Measurements from ENCODE around the gene PLAGL1. TPM values are rescaled to one million over a fixed set of nuclear protein-coding genes. Genes with fewer than 3 reads are reported as not detected.

PLAGL1 gene
- total RNA-seq, 1 donor from 2014 or later = 44.7 TPM

GRCh38 chr6:143976806-143977349 lies 31.2 kb downstream of the PLAGL1 start:
- intact Hi-C loops (cut with DNase I) = no loop called here
- no peak overlapping the region for H3K27ac ChIP-seq
- TF ChIP-seq, protein P1, sequence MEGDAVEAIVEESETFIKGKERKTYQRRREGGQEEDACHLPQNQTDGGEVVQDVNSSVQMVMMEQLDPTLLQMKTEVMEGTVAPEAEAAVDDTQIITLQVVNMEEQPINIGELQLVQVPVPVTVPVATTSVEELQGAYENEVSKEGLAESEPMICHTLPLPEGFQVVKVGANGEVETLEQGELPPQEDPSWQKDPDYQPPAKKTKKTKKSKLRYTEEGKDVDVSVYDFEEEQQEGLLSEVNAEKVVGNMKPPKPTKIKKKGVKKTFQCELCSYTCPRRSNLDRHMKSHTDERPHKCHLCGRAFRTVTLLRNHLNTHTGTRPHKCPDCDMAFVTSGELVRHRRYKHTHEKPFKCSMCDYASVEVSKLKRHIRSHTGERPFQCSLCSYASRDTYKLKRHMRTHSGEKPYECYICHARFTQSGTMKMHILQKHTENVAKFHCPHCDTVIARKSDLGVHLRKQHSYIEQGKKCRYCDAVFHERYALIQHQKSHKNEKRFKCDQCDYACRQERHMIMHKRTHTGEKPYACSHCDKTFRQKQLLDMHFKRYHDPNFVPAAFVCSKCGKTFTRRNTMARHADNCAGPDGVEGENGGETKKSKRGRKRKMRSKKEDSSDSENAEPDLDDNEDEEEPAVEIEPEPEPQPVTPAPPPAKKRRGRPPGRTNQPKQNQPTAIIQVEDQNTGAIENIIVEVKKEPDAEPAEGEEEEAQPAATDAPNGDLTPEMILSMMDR (IDR thresholded peaks at IDR 0.05) = no peak
- ATAC-seq (no peak), DNase-seq (no peak)
- no peaks in the 10 kb centered on the region for H3K36me3 ChIP-seq
- peaks cover 4% of the 10 kb centered on the region for H3K4me1 ChIP-seq
- no peaks in the 10 kb centered on the region for H3K9me3 ChIP-seq
- H3K27me3 ChIP-seq (ENCODE audit: low read depth) = no peaks in the 10 kb centered on the region
- H3K4me3 ChIP-seq = no peak overlapping the region

GRCh38 chr6:143974089-143974488 lies 34.0 kb downstream of the PLAGL1 start:
- H3K4me1 ChIP-seq = peaks cover 10% of the 10 kb centered on the region
- intact Hi-C loops (cut with DNase I) = no loop called here
- no peaks in the 10 kb centered on the region for H3K27me3 ChIP-seq (ENCODE audit: low read depth)
- no peak overlapping the region for H3K4me3 ChIP-seq
- DNase-seq (no peak), ATAC-seq (no peak)
- no peaks in the 10 kb centered on the region for H3K9me3 ChIP-seq
- H3K36me3 ChIP-seq = no peaks in the 10 kb centered on the region
- no peak overlapping the region for H3K27ac ChIP-seq
- TF ChIP-seq, protein P1 (IDR thresholded peaks at IDR 0.05) = no peak

DNA sequence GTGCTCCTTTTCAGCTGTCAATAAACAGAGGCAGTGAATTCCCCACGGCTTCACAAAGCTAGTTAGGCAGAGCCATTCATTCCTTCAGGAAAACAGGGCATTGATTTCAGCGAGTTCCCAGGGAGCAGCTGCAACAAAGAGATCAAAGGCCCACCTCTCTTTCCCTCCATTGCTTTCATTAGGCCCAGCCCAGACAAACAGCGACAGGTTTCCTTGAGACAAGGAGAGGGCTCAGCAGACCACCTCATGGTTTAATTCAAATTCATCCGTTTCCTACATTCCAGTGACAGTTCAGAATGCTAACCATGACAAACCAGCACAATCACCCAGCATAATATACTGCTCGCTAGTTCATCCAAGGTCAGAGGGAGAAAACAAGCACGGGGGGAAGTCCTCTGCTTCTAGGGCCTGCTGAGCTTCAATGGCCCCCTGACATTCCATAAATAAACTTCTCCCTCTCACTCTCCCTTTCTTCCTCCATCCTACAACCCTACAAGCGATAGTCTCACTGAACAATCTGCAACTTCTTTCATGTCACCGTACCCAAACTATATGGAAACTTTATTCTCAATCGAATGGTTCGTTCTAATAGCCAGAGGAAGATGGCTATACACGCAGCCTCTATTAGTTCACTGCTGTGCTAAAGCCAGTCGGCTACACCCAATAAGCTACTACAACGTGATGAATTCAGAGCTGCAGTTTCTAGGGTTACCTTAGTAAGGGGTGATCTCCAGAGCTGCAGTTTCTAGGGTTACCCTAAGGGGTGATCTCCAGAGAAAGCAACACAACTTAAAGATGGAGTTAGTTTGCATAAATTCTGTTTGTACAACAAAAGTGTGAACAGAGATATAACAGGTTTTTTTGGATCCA lies 34.7 kb downstream of the PLAGL1 start:
- intact Hi-C loops (cut with DNase I) = no loop called here
- Histone ChIP-seq H3K4me3 (no peak overlapping the region), H3K4me1 (peaks cover 10% of the 10 kb centered on the region), H3K9me3 (no peaks in the 10 kb centered on the region), H3K27me3 (ENCODE audit: low read depth) (no peaks in the 10 kb centered on the region), H3K27ac (no peak overlapping the region), H3K36me3 (no peaks in the 10 kb centered on the region)
- TF ChIP-seq, protein P1 (IDR thresholded peaks at IDR 0.05) = no peak
- DNase-seq (no peak), ATAC-seq (no peak)

DNA sequence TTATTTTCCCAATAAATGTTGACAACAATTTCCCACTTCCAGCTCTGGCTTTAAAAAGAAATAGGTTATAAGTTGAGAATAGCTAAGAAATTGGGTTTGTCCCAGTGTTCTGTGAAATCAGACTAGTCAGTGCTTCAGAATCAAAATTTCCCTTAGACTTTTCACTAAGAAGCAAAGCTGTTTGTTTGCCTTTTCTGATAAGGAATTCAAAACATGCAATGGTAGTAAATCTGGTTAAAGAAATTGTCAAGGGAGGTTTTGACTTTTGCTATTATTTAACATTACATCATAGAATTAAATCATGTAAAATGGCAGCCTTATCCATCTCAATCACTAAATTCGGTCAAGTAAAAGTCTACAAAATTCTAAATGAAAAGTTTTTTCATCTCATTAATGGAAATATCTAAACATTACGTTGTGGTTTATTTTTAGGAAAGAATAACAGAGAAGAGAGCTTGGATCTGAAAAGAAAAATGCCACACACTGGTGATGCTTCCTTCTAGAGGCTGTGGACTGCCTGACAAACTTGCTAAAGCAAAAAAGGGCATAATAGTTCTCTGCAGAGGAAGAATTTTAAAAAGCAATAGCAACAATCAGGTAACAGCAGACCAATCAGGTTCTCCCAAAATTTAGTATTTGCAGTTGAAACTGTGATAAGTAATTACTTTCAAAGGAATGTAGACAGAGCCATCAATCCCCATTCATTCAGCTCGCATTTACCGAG lies 36.4 kb downstream of the PLAGL1 start:
- H3K4me3 ChIP-seq = no peak overlapping the region
- H3K9me3 ChIP-seq = no peaks in the 10 kb centered on the region
- H3K27ac ChIP-seq = peak overlapping the region; percentile 0
- DNase-seq (no peak), ATAC-seq (no peak)
- H3K36me3 ChIP-seq = no peaks in the 10 kb centered on the region
- H3K27me3 ChIP-seq (ENCODE audit: low read depth) = no peaks in the 10 kb centered on the region
- H3K4me1 ChIP-seq = peaks cover 24% of the 10 kb centered on the region
- TF ChIP-seq, protein P1 (IDR thresholded peaks at IDR 0.05) = no peak
- intact Hi-C loops (cut with DNase I) = no loop called here

GRCh38 chr6:143970456-143971218 lies 37.4 kb downstream of the PLAGL1 start:
- DNase-seq (no peak), ATAC-seq (peak in 1 of 2 donors; percentile 81)
- peaks cover 27% of the 10 kb centered on the region for H3K4me1 ChIP-seq
- intact Hi-C loops (cut with DNase I) = no loop called here
- TF ChIP-seq, protein P1 (IDR thresholded peaks at IDR 0.05) = no peak
- no peaks in the 10 kb centered on the region for H3K36me3 ChIP-seq
- no peaks in the 10 kb centered on the region for H3K9me3 ChIP-seq
- no peak overlapping the region for H3K4me3 ChIP-seq
- no peak overlapping the region for H3K27ac ChIP-seq
- H3K27me3 ChIP-seq (ENCODE audit: low read depth) = no peaks in the 10 kb centered on the region

Measured in lower lobe of right lung (tissue), 2 donors.